GM18867 (cell line): ENCODE results near the gene SERPINA4.

ENCODE experiments used
- ATAC-seq: cut with Tn5 transposase; IDR thresholded peaks from one replicate; pipeline ENCODE4 v1.9.1; 2021; ENCODE audit warnings: mild to moderate bottlenecking, moderate library complexity; ENCODE audit not compliant: unreplicated experiment

SERPINA4 gene

GRCh38 chr14:94560751-94561655 lies at the start of gene SERPINA4:
TSS of gene SERPINA4 (plus strand) at chr14:94561442. CDS start at chr14:94563483, 2,041 bp downstream.
- ATAC-seq = no peak

GRCh38 chr14:94514351-94514750 lies 46.9 kb upstream of the SERPINA4 start:
- no peak for ATAC-seq

- no peak for ATAC-seq
Observed at GRCh38 chr14:94515426-94515825, 45.8 kb upstream of the SERPINA4 start.

GRCh38 chr14:94515856-94516255 lies 45.4 kb upstream of the SERPINA4 start:
- no peak for ATAC-seq

GRCh38 chr14:94517248-94517640 lies 44.0 kb upstream of the SERPINA4 start:
- no peak for ATAC-seq

GRCh38 chr14:94517641-94518257 lies 43.5 kb upstream of the SERPINA4 start:
- ATAC-seq = no peak

GRCh38 chr14:94521375-94522114 lies 39.7 kb upstream of the SERPINA4 start:
- ATAC-seq = no peak

- no peak for ATAC-seq
Observed at GRCh38 chr14:94522115-94522724, 39.0 kb upstream of the SERPINA4 start.

GRCh38 chr14:94523265-94523664 lies 38.0 kb upstream of the SERPINA4 start:
- no peak for ATAC-seq

- ATAC-seq = no peak
Observed at GRCh38 chr14:94524093-94524492, 37.1 kb upstream of the SERPINA4 start.

- no peak for ATAC-seq
Observed at GRCh38 chr14:94531187-94531586, 30.1 kb upstream of the SERPINA4 start.

- peak; percentile 63 for ATAC-seq
Observed at GRCh38 chr14:94532447-94532846, 28.8 kb upstream of the SERPINA4 start.

GRCh38 chr14:94535506-94535905 lies 25.7 kb upstream of the SERPINA4 start:
- ATAC-seq = no peak

GRCh38 chr14:94536836-94537235 lies 24.4 kb upstream of the SERPINA4 start:
- ATAC-seq = no peak

- no peak for ATAC-seq
Observed at GRCh38 chr14:94538070-94538740, 23.0 kb upstream of the SERPINA4 start.

GRCh38 chr14:94539181-94539580 lies 22.1 kb upstream of the SERPINA4 start:
- no peak for ATAC-seq

GRCh38 chr14:94540031-94540794 lies 21.0 kb upstream of the SERPINA4 start:
- no peak for ATAC-seq

- ATAC-seq = no peak
Observed at GRCh38 chr14:94541234-94541975, 19.8 kb upstream of the SERPINA4 start.
